ENCODE results near the gene BRME1. TPM values are rescaled to one million over a fixed set of nuclear protein-coding genes. Genes with fewer than 3 reads are reported as not detected.

Gene BRME1
- total and polyA plus RNA-seq, 2 of the 13 experiments (the other 11 are each of a cell fraction or from before 2014, with no cell fraction given) = 0.74 to 1.5 TPM

- TF ChIP-seq PBX3 (CRISPR knock-in tag; IDR thresholded peaks at IDR 0.05; ENCODE audit: borderline replicate concordance) (peak; percentile 64; the same call in 1 of the 2 replicates), NFKB2 (CRISPR knock-in tag; IDR thresholded peaks at IDR 0.05; ENCODE audit: borderline replicate concordance) (peak; percentile 47; the same call in 1 of the 2 replicates), ZNF687 (CRISPR knock-in tag; IDR thresholded peaks at IDR 0.05) (peak; percentile 67), PHF20 (CRISPR knock-in tag; IDR thresholded peaks at IDR 0.05) (peak; percentile 48; the same call in 1 of the 2 replicates), THRA (CRISPR knock-in tag; IDR thresholded peaks at IDR 0.05; ENCODE audit: borderline replicate concordance) (0 out of 2 replicates have a peak, but pooled peaks have one; percentile 58), HIVEP1 (CRISPR knock-in tag; IDR thresholded peaks at IDR 0.05) (no peak; the same call in 1 of the 2 replicates), ZFX (CRISPR knock-in tag; IDR thresholded peaks at IDR 0.05; ENCODE audit: low read depth) (peak; percentile 69; the same call in 1 of the 2 replicates), HMGXB4 (CRISPR knock-in tag; IDR thresholded peaks at IDR 0.05; ENCODE audit: borderline replicate concordance in 1 of 2, low read depth in 1 of 2) (peak; percentile 32 to 75; a peak in 1 of 4 replicates), GATAD1 (CRISPR knock-in tag; IDR thresholded peaks at IDR 0.05) (peak; percentile 44; the same call in 1 of the 2 replicates), ZNF331 (CRISPR knock-in tag; IDR thresholded peaks at IDR 0.05) (peak; percentile 26; the same call in 1 of the 2 replicates), RFX3 (CRISPR knock-in tag; IDR thresholded peaks at IDR 0.05) (no peak), ZNF501 (CRISPR knock-in tag; IDR thresholded peaks at IDR 0.05) (peak; percentile 68), TAF1 (CRISPR knock-in tag; IDR thresholded peaks at IDR 0.05) (peak; percentile 55; the same call in 1 of the 2 replicates), TCF12 (IDR thresholded peaks at IDR 0.05) (no peak), TCF12 (CRISPR knock-in tag; IDR thresholded peaks at IDR 0.05) (0 out of 2 replicates have a peak, but pooled peaks have one; percentile 55), ZMYM4 (CRISPR knock-in tag; IDR thresholded peaks at IDR 0.05) (peak; percentile 23; the same call in 1 of the 2 replicates), TBX2 (CRISPR knock-in tag; IDR thresholded peaks at IDR 0.05; ENCODE audit: borderline replicate concordance) (peak; percentile 38; the same call in 1 of the 2 replicates), AGO1 (IDR thresholded peaks at IDR 0.05; ENCODE audit: low read depth, low read length, poor library complexity, severe bottlenecking) (peak; percentile 93), CBX1 (IDR thresholded peaks at IDR 0.05; ENCODE audit: low read depth) (no peak)
These were observed 72.3 kb downstream of the BRME1 start (continued) for GRCh38 chr19:13833330-13834243.
